ENCODE measurements around the gene PTCRA.

GRCh38 chr6:42890311-42891198, 25.3 kb upstream of the PTCRA start:
- TF ChIP-seq CTCF (conservative IDR thresholded peaks at IDR 0.05; ENCODE audit: low read depth, low read length) (no peak), SMC3 (IDR thresholded peaks at IDR 0.05; ENCODE audit: low read depth, low read length) (no peak), ELK1 (IDR thresholded peaks at IDR 0.05; ENCODE audit: borderline replicate concordance, low read depth, low read length) (no peak), POLR2A (IDR thresholded peaks at IDR 0.05; ENCODE audit: low read depth, low read length) (peak; percentile 91), CEBPB (IDR thresholded peaks at IDR 0.05; ENCODE audit: low read depth, low read length) (0 out of 2 replicates have a peak, but pooled peaks have one; percentile 8)
- TF ChIP-seq, protein P1, sequence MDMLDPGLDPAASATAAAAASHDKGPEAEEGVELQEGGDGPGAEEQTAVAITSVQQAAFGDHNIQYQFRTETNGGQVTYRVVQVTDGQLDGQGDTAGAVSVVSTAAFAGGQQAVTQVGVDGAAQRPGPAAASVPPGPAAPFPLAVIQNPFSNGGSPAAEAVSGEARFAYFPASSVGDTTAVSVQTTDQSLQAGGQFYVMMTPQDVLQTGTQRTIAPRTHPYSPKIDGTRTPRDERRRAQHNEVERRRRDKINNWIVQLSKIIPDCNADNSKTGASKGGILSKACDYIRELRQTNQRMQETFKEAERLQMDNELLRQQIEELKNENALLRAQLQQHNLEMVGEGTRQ (IDR thresholded peaks at IDR 0.05; ENCODE audit: low read depth, low read length) = no peak
